Measurements from ENCODE around the gene DYNC1H1. TPM values are rescaled to one million over a fixed set of nuclear protein-coding genes. Genes with fewer than 3 reads are reported as not detected.

DYNC1H1 gene
- total RNA-seq, 1 experiment from 2014 or later = 155 TPM

DNA sequence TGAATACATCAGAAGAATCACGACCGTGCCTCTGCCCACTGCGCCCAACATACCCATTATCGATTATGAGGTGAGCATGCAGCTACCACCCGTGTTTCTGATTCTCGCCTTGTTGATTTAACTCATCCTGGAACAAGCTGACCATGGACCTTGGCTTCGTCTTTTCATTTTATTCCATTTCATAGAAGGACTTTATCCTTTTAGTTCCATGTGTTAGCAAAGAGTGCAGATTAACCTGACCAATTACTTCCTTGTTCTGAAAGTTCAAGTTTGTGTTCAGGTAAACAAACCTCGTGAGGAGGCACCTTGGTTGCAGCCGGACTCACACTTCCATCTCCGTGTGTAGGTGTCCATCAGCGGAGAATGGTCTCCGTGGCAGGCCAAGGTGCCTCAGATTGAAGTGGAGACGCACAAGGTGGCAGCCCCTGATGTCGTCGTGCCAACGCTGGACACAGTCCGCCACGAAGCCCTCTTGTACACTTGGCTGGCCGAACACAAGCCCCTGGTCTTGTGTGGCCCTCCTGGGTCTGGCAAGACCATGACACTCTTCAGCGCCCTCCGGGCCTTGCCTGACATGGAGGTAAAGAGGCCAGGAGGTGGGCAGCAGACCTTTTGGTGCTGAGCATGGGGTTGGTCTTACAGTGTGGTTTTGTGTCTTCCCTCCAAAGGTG lies 52.2 kb downstream of the DYNC1H1 start:
- in situ Hi-C loops (cut with HindIII; ENCODE audit: low pct_unique_long_range_greater_than_20kb, low sequenced_read_pairs) = no loop called here
- no peak for DNase-seq (ENCODE audit: low read depth)

GRCh38 chr14:102018251-102018650 lies 53.9 kb downstream of the DYNC1H1 start:
- in situ Hi-C loops (cut with HindIII; ENCODE audit: low pct_unique_long_range_greater_than_20kb, low sequenced_read_pairs) = no loop called here
- DNase-seq (ENCODE audit: low read depth) = no peak

GRCh38 chr14:102019006-102019540 lies 54.7 kb downstream of the DYNC1H1 start:
- in situ Hi-C loops (cut with HindIII; ENCODE audit: low pct_unique_long_range_greater_than_20kb, low sequenced_read_pairs) = no loop called here
- no peak for DNase-seq (ENCODE audit: low read depth)

DNA sequence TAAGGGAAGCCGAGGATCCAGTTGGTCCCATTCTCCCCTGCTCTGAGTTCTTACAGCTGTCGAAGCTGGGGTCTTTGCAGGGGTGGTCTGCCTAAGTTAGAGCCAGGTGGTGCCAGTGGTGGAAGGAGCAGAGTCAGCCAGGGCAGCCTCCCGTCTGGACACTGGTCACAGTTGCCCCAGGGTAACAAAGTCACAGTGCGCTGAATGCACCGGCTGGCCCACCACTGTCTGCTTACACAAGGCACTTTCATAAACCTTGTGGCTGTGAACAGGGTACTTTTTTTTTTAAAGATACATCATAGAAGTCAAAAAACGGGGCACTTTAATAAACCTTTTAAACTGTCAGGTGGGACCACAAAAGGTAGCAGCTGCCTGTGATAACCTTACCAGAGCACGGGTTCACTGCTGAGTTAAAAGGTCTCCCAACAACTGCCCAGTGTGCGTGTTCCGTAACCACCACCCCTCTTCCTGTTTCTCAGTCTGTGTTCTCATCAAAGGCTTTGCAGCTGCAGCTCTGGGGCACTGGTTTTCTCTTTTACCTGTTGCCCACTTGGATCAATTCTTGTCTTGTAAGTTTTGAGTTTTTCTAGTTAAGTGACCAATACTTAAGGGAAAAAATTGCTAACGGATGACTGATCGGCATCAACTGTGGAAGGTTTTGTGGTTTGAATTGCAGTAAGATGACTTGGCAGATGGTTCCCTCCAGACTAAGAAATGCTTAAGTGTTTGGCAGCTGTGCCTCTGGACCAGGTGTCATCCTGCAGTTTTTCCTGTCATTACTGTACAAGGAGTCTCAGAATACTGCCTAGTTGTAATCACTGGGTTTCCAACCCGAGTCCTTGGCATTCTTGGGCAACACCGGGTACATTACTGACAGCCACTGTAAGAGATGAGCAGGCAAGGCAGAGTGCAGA lies 55.9 kb downstream of the DYNC1H1 start:
- in situ Hi-C loops (cut with HindIII; ENCODE audit: low pct_unique_long_range_greater_than_20kb, low sequenced_read_pairs) = no loop called here
- DNase-seq (ENCODE audit: low read depth) = peak; percentile 26

GRCh38 chr14:102026934-102027333 lies 62.6 kb downstream of the DYNC1H1 start:
- in situ Hi-C loops (cut with HindIII; ENCODE audit: low pct_unique_long_range_greater_than_20kb, low sequenced_read_pairs) = no loop called here
- DNase-seq (ENCODE audit: low read depth) = no peak

GRCh38 chr14:102027951-102028350 lies 63.6 kb downstream of the DYNC1H1 start:
- no peak for DNase-seq (ENCODE audit: low read depth)
- in situ Hi-C loops (cut with HindIII; ENCODE audit: low pct_unique_long_range_greater_than_20kb, low sequenced_read_pairs) = no loop called here

DNA sequence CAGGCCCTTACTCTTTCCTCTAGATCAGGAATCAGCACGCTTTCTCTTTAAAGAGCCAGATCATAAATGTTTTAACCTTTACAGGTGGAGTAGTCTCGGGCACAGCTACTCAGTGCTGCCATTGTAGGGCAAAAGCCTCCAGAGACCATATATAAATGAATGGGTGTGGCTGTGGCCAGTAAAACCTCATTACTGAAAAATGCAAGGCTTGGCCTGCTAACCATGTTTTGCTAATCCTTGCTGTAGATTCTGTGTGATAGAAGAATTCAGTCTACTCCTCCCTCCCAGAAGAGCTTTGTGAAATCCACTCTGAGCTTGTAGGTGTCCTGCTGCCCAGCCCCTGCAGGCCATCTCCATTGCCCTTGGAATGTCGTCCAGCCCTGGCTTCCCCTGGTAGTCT lies 64.4 kb downstream of the DYNC1H1 start:
- in situ Hi-C loops (cut with HindIII; ENCODE audit: low pct_unique_long_range_greater_than_20kb, low sequenced_read_pairs) = no loop called here
- DNase-seq (ENCODE audit: low read depth) = peak; percentile 49

- in situ Hi-C loops (cut with HindIII; ENCODE audit: low pct_unique_long_range_greater_than_20kb, low sequenced_read_pairs) = no loop called here
- DNase-seq (ENCODE audit: low read depth) = no peak
Observed at GRCh38 chr14:102029956-102030355, 65.6 kb downstream of the DYNC1H1 start.

GRCh38 chr14:102033241-102033640 lies 68.9 kb downstream of the DYNC1H1 start:
- DNase-seq (ENCODE audit: low read depth) = no peak
- in situ Hi-C loops (cut with HindIII; ENCODE audit: low pct_unique_long_range_greater_than_20kb, low sequenced_read_pairs) = no loop called here

DNA sequence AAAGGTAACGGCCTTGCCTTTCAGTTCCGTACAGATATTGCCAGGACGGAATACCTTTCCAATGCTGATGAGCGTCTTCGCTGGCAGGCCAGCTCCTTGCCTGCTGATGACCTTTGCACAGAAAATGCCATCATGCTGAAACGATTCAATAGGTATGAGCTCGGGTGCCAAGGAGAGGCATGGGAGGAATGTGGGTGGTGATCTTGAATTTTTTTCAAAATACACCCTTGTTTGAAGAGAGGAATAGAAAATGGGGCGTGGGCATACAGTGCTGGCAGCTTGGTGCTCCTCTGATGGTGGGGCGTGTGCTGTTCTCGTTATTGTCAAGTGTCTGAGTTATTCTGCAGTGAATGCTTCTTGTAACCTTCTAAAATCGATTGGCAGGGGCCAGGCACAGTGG lies 69.9 kb downstream of the DYNC1H1 start:
- no peak for DNase-seq (ENCODE audit: low read depth)
- in situ Hi-C loops (cut with HindIII; ENCODE audit: low pct_unique_long_range_greater_than_20kb, low sequenced_read_pairs) = no loop called here

DNA sequence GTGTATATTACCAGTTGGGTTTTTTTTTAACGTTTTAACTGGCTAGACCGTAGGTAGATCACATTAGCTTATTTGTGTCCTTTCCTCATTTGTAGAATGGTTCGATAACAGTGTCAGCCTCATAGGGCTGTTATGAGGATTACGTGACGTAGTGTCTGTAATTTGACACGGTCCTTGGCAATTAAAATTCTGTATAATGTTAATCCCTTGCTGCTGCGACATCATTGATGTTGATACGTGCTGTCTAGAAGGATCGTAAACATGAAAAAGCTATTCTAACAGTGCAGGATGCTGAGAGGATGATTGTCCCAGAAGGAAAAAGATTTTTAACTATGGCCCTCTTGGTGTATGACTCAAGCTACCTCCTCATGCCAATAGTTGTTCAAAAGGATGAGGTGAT lies 71.5 kb downstream of the DYNC1H1 start:
- in situ Hi-C loops (cut with HindIII; ENCODE audit: low pct_unique_long_range_greater_than_20kb, low sequenced_read_pairs) = no loop called here
- no peak for DNase-seq (ENCODE audit: low read depth)

- in situ Hi-C loops (cut with HindIII; ENCODE audit: low pct_unique_long_range_greater_than_20kb, low sequenced_read_pairs) = no loop called here
- DNase-seq (ENCODE audit: low read depth) = no peak
Observed at GRCh38 chr14:102037686-102038085, 73.3 kb downstream of the DYNC1H1 start.

DNA sequence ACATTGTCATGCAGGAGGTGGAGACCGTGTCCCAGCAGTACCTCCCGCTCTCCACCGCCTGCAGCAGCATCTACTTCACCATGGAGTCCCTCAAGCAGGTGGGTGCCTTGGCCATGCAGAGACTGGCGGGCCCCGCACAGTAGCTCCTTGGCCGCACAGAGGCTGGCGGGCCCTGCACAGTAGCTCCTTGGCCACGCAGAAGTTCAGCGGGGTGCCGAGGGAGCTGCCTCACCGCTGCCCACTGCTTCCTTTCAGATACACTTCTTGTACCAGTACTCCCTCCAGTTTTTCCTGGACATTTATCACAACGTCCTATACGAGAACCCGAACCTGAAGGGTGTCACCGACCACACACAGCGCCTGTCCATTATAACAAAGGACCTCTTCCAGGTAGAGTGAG lies 74.8 kb downstream of the DYNC1H1 start:
- no peak for DNase-seq (ENCODE audit: low read depth)
- in situ Hi-C loops (cut with HindIII; ENCODE audit: low pct_unique_long_range_greater_than_20kb, low sequenced_read_pairs) = no loop called here

- in situ Hi-C loops (cut with HindIII; ENCODE audit: low pct_unique_long_range_greater_than_20kb, low sequenced_read_pairs) = no loop called here
- no peak for DNase-seq (ENCODE audit: low read depth)
Observed at GRCh38 chr14:102040153-102040552, 75.8 kb downstream of the DYNC1H1 start.

GRCh38 chr14:102042699-102043098 lies 78.3 kb downstream of the DYNC1H1 start:
- no peak for DNase-seq (ENCODE audit: low read depth)
- in situ Hi-C loops (cut with HindIII; ENCODE audit: low pct_unique_long_range_greater_than_20kb, low sequenced_read_pairs) = no loop called here

DNA sequence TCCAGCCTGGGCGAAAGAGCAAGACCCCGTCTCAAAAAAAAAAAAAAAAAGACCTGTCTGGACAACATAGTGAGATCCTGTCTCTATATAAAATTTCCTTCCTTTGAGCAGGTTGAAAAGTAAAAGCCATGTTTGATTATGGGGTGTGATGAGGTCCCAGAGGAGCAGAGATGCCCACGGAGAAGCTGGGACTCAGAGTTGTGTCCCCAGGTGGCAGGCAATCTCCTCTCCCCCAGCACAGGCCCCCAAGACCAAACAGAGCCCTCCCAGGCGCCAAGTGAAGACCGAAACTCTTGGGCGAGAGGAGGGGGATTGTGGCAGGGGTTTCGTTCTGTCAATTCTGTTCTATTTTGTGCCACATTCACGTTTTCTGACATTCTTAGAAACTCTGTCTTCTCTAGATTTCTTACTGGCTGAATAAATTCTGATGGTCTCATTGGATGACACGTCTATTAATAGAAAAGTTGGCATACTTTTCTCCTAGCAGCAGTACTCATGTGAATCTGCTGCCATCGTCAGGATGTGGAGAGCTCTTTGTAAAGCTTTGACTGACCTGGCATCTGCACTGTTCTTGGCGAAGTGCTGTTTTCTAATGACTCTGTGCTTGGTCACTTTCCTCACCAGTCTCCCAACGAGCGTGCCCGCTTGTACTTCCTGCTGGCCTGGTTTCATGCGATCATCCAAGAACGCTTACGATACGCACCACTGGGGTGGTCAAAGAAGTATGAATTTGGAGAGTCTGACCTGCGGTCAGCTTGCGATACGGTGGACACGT lies 79.1 kb downstream of the DYNC1H1 start:
- in situ Hi-C loops (cut with HindIII; ENCODE audit: low pct_unique_long_range_greater_than_20kb, low sequenced_read_pairs) = no loop called here
- DNase-seq (ENCODE audit: low read depth) = no peak

GRCh38 chr14:102044566-102044965 lies 80.2 kb downstream of the DYNC1H1 start:
- in situ Hi-C loops (cut with HindIII; ENCODE audit: low pct_unique_long_range_greater_than_20kb, low sequenced_read_pairs) = no loop called here

DNA sequence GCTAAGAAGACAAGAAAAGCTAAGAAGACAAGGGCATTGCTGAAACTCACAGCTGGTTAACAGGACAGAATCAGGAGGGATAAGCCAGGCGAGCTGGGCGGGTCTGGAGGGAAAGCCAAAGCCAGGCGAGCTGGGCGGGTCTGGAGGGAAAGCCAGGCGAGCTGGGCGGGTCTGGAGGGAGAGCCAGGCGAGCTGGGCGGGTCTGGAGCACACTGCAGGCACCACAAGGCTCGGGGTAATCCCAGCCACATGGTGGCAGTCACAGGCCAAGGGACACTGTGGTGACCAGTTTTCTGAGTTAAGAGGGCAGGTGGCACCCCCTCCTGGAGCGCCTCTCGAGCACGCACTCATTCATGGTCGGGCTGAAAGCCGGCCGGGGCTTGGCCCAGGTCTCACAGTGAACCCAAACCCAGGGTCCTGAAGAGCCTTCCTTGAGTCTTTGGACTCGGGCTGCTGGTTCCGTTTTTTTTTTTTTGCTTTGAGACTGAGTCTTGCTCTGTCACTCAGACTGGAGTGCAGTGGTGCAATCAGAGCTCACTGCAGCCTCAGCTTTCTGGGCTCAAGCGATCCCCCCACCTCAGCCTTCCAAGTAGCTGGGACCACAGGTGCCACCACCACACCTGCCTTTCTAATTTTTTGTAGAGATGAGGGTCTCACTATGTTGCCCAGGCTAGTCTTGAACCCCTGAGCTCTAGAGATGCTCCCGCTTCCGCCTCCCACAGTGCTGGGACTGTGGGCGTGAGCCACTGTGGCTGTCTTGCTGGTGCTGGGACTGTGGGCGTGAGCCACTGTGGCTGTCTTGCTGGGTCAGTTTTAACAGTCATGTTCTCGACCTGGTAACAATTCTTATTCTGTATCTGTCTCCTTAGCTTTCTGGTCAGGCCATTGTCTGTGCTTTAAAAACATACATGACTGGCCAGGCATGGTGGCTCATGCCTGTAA lies 82.2 kb downstream of the DYNC1H1 start:
- in situ Hi-C loops (cut with HindIII; ENCODE audit: low pct_unique_long_range_greater_than_20kb, low sequenced_read_pairs) = no loop called here
- DNase-seq (ENCODE audit: low read depth) = peak; percentile 84

More at GRCh38 chr14:102044566-102044965, 80.2 kb downstream of the DYNC1H1 start:
- no peak for DNase-seq (ENCODE audit: low read depth)
